SK-N-SH (cell line): ENCODE measurements around the gene BUD23. TPM values are rescaled to one million over a fixed set of nuclear protein-coding genes. Genes with fewer than 3 reads are reported as not detected.

ENCODE experiments used
- CTCF ChIA-PET: fragments of 300-600, 350-600 bp; formaldehyde crosslinking; extraction: SDS; loops from one replicate; lab custom pipeline; 2021; lab: Yijun Ruan, JAX
- POLR2A ChIA-PET: fragments of 350-600 bp; sonication (Branson Sonifier 250); formaldehyde crosslinking; extraction: SDS; loops from one replicate; lab custom pipeline; 2020; ENCODE audit warnings: antibody characterized with exemption, inconsistent platforms; lab: Yijun Ruan, JAX
- DNase-seq: peaks from one replicate; pipeline ENCODE4 v3.0.0; 2012
- H2AFZ ChIP-seq: fragments of 200-600 bp; sonication (generic); 2 replicates; pipeline ENCODE4 v1.8.1; 2016; ENCODE audit warnings: antibody characterized with exemption, mild to moderate bottlenecking, low read depth
- H3F3A ChIP-seq: fragments of 200-600 bp; sonication (generic); replicated peaks from 2 replicates; pipeline ENCODE3; 2016; ENCODE audit warnings: antibody characterized with exemption, mild to moderate bottlenecking; ENCODE audit not compliant: insufficient read depth
- H3K27ac ChIP-seq, 2 experiments: fragments of 200-500 bp in 1 of 2; fragments of 200-600 bp in 1 of 2; sonication (Bioruptor generic) in 1 of 2; sonication (generic), shearing (Covaris generic) in 1 of 2; 2 replicates each; pipeline versions ENCODE4 v1.5.1 to v1.6.1; 2014 to 2016; ENCODE audit warnings: low read depth in 2 of 2, inconsistent platforms in 1 of 2, low read length in 1 of 2, mild to moderate bottlenecking in 1 of 2, mixed read lengths in 1 of 2
- H3K27me3 ChIP-seq: fragments of 200-600 bp; sonication (generic), shearing (Covaris generic); 2 replicates; pipeline ENCODE4 v1.6.1; 2016; ENCODE audit warnings: mixed run types; ENCODE audit not compliant: insufficient read depth
- H3K36me3 ChIP-seq, 2 experiments: fragments of 200-500 bp in 1 of 2; fragments of 200-600 bp in 1 of 2; sonication (Bioruptor generic) in 1 of 2; sonication (generic) in 1 of 2; replicated peaks in 1 of 2; 2 replicates each; pipeline versions ENCODE3 to v1.5.1; 2014 to 2016; ENCODE audit warnings: low read length in 1 of 2, mild to moderate bottlenecking in 1 of 2; ENCODE audit not compliant: insufficient read depth in 2 of 2, control insufficient read depth in 1 of 2
- H3K4me1 ChIP-seq, 2 experiments: fragments of 200-500 bp in 1 of 2; fragments of 200-600 bp in 1 of 2; sonication (Bioruptor generic) in 1 of 2; sonication (generic), shearing (Covaris generic) in 1 of 2; 2 replicates each; pipeline versions ENCODE4 v1.5.1 to v1.6.1; 2014 to 2016; ENCODE audit warnings: low read depth in 1 of 2, low read length in 1 of 2, mixed run types in 1 of 2; ENCODE audit not compliant: insufficient read depth in 2 of 2, control insufficient read depth in 1 of 2
- H3K4me2 ChIP-seq: fragments of 200-600 bp; sonication (generic), shearing (Covaris generic); 2 replicates; pipeline ENCODE4 v1.6.1; 2017; ENCODE audit warnings: mixed run types
- H3K4me3 ChIP-seq, 2 experiments: fragments of 200-500 bp in 1 of 2; fragments of 200-600 bp in 1 of 2; sonication (Bioruptor generic) in 1 of 2; sonication (generic), shearing (Covaris generic) in 1 of 2; 2 replicates each; pipeline versions ENCODE4 v1.5.1 to v1.8.1; 2014 to 2016; ENCODE audit warnings: low read depth in 2 of 2, inconsistent platforms in 1 of 2, low read length in 1 of 2, mild to moderate bottlenecking in 1 of 2, mixed read lengths in 1 of 2, moderate library complexity in 1 of 2
- H3K79me2 ChIP-seq: fragments of 200-600 bp; sonication (generic); 2 replicates; pipeline ENCODE4 v1.8.1; 2017; ENCODE audit warnings: mild to moderate bottlenecking; ENCODE audit not compliant: insufficient read depth
- H3K9ac ChIP-seq: fragments of 200-600 bp; sonication (generic); 2 replicates; pipeline ENCODE4 v1.6.1; 2017; ENCODE audit warnings: mixed run types
- H3K9me2 ChIP-seq: fragments of 200-600 bp; sonication (generic); 2 replicates; pipeline ENCODE4 v1.6.1; 2017; ENCODE audit warnings: mixed run types
- H3K9me3 ChIP-seq: fragments of 200-600 bp; sonication (generic); 2 replicates; pipeline ENCODE4 v1.6.1; 2017; ENCODE audit warnings: mixed run types, mild to moderate bottlenecking, moderate library complexity
- H4K20me1 ChIP-seq: fragments of 200-600 bp; sonication (generic); 2 replicates; pipeline ENCODE4 v1.6.1; 2017; ENCODE audit warnings: mild to moderate bottlenecking, mixed run types; ENCODE audit not compliant: insufficient read depth
- CHD2 ChIP-seq: fragments of 150-350 bp; IDR thresholded peaks from 2 replicates; pipeline ENCODE4 v1.6.1; 2018; ENCODE audit warnings: low read length; ENCODE audit not compliant: partially characterized antibody
- ELF1 ChIP-seq: IDR thresholded peaks from 2 replicates; pipeline ENCODE4 v1.4.0; 2012
- FOXJ3 ChIP-seq: sonication (generic); formaldehyde crosslinking; IDR thresholded peaks from 2 replicates; pipeline ENCODE4 v1.5.1; 2020; ENCODE audit warnings: mild to moderate bottlenecking, missing genetic modification reagents
- FOXM1 ChIP-seq: IDR thresholded peaks from 2 replicates; pipeline ENCODE4 v1.4.0; 2012; ENCODE audit warnings: low read depth, mild to moderate bottlenecking
- GATA2 ChIP-seq: sonication (generic); formaldehyde crosslinking; IDR thresholded peaks from 2 replicates; pipeline ENCODE4 v1.5.0; 2020; ENCODE audit warnings: mild to moderate bottlenecking, missing genetic modification reagents
- MEF2A ChIP-seq: IDR thresholded peaks from 2 replicates; pipeline ENCODE4 v1.4.0; 2012; ENCODE audit warnings: low read depth, borderline replicate concordance
- MXI1 ChIP-seq: IDR thresholded peaks from 2 replicates; pipeline ENCODE4 v1.6.1; 2012; ENCODE audit warnings: mild to moderate bottlenecking, low read depth, low read length, improper control_type of control experiment
- NFIC ChIP-seq: IDR thresholded peaks from 2 replicates; pipeline ENCODE4 v1.4.0; 2012; ENCODE audit warnings: borderline replicate concordance
- NRF1 ChIP-seq: IDR thresholded peaks from 2 replicates; pipeline ENCODE4 v1.6.1; 2012; ENCODE audit warnings: low read depth, mild to moderate bottlenecking, low read length
- POLR2AphosphoS5 ChIP-seq: IDR thresholded peaks from 2 replicates; pipeline ENCODE4 v1.6.1; 2012; ENCODE audit warnings: low read depth, low read length
- RCOR1 ChIP-seq: fragments of 150-350 bp; IDR thresholded peaks from 2 replicates; pipeline ENCODE4 v1.6.1; 2017; ENCODE audit warnings: antibody characterized with exemption, low read length
- RXRA ChIP-seq: IDR thresholded peaks from 2 replicates; pipeline ENCODE4 v1.4.0; 2012; ENCODE audit warnings: low read depth, mild to moderate bottlenecking, borderline replicate concordance
- SIN3A ChIP-seq: IDR thresholded peaks from 2 replicates; pipeline ENCODE4 v1.6.1; 2012; ENCODE audit warnings: low read depth, mild to moderate bottlenecking, low read length, moderate library complexity, borderline replicate concordance
- SMC3 ChIP-seq: IDR thresholded peaks from 2 replicates; pipeline ENCODE4 v1.6.1; 2012; ENCODE audit warnings: low read depth, low read length, improper control_type of control experiment
- TCF12 ChIP-seq: IDR thresholded peaks from 2 replicates; pipeline ENCODE4 v1.4.0; 2012
- TEAD4 ChIP-seq: IDR thresholded peaks from 2 replicates; pipeline ENCODE4 v1.4.0; 2012; ENCODE audit warnings: mild to moderate bottlenecking, borderline replicate concordance; ENCODE audit not compliant: insufficient read depth
- WGBS: methylation state at CpG from one replicate; pipeline ENCODE4 v1.1.6; 2017; ENCODE audit warnings: low lambda C conversion rate; 5-methylcytosine and 5-hydroxymethylcytosine counted together
- polyA plus RNA-seq, 3 experiments: library from polyadenylated mRNA; depleted of rRNA; stranded (reverse); fragments of >200 nt; gene quantifications; 2 replicates each; pipeline ENCODE4 v1.2.3, GENCODE V29; 2012
- TF ChIP-seq, protein P1 (sequence below): IDR thresholded peaks from 2 replicates; pipeline ENCODE4 v1.4.0; 2012; ENCODE audit warnings: low read depth, borderline replicate concordance
- TF ChIP-seq, protein P2 (sequence below): IDR thresholded peaks from 2 replicates; pipeline ENCODE4 v1.4.0; 2012; ENCODE audit warnings: low read depth, borderline replicate concordance
- TF ChIP-seq, protein P3 (sequence below): fragments of 150-350 bp; IDR thresholded peaks from 2 replicates; pipeline ENCODE4 v1.6.1; 2017; ENCODE audit warnings: antibody characterized with exemption, low read length, low read depth, borderline replicate concordance
- TF ChIP-seq, protein P4 (sequence below): fragments of 200-600 bp; sonication (generic); IDR thresholded peaks from 2 replicates; pipeline ENCODE4 v1.6.1; 2017; ENCODE audit warnings: antibody characterized with exemption, mild to moderate bottlenecking, moderate library complexity
- TF ChIP-seq, protein P5 (sequence below): IDR thresholded peaks from 2 replicates; pipeline ENCODE4; 2012

BUD23 gene
- polyA plus RNA-seq, 1 of the 3 experiments (the other 2 are of a cell fraction) = 206 TPM

DNA sequence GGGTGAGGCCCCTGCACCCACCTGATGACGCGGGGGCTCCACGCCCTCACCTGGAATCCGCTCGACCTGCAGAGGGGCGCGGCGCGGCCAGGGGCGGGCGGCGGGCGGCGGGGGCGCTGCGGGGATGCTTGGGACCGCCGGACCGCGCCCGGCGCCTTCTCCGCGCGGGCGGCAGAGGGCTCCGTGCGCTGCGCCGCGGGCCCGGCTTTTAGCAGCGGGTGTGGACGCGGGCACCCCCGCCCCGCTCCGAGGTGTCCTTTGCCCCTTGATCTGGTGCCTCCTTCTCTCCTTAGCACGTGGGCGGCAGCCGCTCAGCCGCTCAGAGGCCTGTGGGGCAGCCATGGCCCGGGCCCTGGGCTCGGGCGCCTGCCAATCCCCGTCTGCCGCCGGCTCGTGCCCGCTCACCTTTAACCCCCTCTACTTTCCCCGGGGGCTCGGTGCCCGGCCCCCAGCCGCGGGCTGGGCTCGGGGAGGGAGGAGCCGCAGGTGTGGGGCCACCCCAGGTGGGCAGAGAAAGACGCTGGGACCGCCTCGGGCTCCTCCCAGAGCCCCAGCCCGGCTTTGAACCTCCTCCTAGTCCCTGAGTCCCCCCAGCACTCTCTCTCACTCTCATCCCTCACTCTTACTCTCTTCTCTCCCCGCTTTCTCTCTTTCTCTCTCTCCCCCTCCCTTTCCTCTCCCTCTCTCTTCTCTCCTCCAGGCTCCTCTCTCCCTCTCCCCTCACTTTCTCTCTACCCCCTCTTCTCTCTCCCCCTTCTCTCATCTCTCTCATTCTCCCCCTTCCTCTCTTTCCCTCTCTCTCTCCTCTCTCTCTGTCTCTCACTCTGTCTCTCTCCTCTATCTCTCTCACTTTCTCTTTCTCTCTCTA is 35.4 kb upstream of the BUD23 start (continued):
- no peak for TF ChIP-seq MEF2A
- TF ChIP-seq, protein P1, sequence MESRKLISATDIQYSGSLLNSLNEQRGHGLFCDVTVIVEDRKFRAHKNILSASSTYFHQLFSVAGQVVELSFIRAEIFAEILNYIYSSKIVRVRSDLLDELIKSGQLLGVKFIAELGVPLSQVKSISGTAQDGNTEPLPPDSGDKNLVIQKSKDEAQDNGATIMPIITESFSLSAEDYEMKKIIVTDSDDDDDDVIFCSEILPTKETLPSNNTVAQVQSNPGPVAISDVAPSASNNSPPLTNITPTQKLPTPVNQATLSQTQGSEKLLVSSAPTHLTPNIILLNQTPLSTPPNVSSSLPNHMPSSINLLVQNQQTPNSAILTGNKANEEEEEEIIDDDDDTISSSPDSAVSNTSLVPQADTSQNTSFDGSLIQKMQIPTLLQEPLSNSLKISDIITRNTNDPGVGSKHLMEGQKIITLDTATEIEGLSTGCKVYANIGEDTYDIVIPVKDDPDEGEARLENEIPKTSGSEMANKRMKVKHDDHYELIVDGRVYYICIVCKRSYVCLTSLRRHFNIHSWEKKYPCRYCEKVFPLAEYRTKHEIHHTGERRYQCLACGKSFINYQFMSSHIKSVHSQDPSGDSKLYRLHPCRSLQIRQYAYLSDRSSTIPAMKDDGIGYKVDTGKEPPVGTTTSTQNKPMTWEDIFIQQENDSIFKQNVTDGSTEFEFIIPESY = no peak
- TF ChIP-seq NRF1 = no peak
- no peak for TF ChIP-seq POLR2AphosphoS5
- TF ChIP-seq, protein P2, sequence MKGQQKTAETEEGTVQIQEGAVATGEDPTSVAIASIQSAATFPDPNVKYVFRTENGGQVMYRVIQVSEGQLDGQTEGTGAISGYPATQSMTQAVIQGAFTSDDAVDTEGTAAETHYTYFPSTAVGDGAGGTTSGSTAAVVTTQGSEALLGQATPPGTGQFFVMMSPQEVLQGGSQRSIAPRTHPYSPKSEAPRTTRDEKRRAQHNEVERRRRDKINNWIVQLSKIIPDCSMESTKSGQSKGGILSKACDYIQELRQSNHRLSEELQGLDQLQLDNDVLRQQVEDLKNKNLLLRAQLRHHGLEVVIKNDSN = no peak
- TF ChIP-seq RCOR1 = no peak
- TF ChIP-seq SIN3A = no peak

DNA sequence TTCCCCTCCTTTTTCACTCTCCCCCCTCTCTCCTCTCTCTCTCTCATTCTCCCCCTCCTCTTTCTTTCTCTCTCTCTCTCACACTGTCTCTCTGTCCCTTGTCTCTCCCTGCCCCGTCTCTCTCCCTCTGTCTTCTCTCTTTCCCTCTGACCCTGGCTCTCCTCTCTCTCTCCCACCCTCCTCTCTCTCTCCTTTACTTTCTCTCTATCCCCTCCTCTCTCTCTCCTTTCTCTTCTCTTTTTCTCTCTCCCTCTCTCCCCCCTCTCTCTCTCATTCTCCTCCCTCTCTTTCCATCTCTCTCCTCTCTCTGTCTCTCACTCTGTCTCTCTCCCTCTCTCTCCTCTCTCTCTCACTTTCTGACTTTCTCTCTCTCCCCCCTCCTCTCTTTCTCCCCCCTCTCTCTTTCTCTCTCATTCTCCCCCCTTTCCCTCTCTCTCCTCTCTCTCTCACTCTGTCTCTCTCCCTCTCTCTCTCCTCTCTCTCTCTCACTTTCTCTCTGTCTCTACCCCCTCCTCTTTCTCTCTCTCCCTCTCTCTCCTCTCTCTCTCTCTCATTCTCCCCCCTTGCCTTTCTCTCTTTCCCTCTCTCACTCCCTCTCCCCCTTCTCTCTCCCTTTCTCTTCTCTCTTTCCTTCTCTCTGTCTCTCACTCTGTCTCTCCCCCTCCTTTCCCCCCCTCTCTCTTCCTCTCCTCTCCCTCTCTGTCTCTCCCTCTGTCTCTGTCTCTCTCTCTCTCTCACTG is 34.6 kb upstream of the BUD23 start:
- Histone ChIP-seq H3K9me3 (no peaks in the 10 kb centered on the region), H3K4me3 (no peak overlapping the region), H3K4me2 (no peak overlapping the region), H3F3A (peaks cover 13% of the 10 kb centered on the region), H3K9me2 (no peaks in the 10 kb centered on the region), H3K4me1 (peaks cover 0 to 2% of the 10 kb centered on the region in 2 experiments; a peak in 1 of 4 replicates), H3K27ac (no peak overlapping the region), H3K79me2 (no peaks in the 10 kb centered on the region), H3K36me3 (no peaks in the 10 kb centered on the region), H4K20me1 (no peaks in the 10 kb centered on the region), H3K9ac (no peak overlapping the region), H3K27me3 (peaks cover 93% of the 10 kb centered on the region), H2AFZ (no peak overlapping the region)
- 40% methylated on average over 1 of the region's 1 CpG for WGBS
- no peak for DNase-seq
- CTCF ChIA-PET = interaction anchor here (1.5 kb wide), 1 partner anchor 42 kb away, joined by 6 read pairs; no protein-coding TSS in a partner anchor
- POLR2A ChIA-PET = no interaction called here
- TF ChIP-seq TCF12 = no peak
- no peak for TF ChIP-seq MXI1
- TF ChIP-seq RXRA = no peak
- TF ChIP-seq, protein P3, sequence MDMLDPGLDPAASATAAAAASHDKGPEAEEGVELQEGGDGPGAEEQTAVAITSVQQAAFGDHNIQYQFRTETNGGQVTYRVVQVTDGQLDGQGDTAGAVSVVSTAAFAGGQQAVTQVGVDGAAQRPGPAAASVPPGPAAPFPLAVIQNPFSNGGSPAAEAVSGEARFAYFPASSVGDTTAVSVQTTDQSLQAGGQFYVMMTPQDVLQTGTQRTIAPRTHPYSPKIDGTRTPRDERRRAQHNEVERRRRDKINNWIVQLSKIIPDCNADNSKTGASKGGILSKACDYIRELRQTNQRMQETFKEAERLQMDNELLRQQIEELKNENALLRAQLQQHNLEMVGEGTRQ = no peak
- TF ChIP-seq SMC3 = no peak
- TF ChIP-seq, protein P4, sequence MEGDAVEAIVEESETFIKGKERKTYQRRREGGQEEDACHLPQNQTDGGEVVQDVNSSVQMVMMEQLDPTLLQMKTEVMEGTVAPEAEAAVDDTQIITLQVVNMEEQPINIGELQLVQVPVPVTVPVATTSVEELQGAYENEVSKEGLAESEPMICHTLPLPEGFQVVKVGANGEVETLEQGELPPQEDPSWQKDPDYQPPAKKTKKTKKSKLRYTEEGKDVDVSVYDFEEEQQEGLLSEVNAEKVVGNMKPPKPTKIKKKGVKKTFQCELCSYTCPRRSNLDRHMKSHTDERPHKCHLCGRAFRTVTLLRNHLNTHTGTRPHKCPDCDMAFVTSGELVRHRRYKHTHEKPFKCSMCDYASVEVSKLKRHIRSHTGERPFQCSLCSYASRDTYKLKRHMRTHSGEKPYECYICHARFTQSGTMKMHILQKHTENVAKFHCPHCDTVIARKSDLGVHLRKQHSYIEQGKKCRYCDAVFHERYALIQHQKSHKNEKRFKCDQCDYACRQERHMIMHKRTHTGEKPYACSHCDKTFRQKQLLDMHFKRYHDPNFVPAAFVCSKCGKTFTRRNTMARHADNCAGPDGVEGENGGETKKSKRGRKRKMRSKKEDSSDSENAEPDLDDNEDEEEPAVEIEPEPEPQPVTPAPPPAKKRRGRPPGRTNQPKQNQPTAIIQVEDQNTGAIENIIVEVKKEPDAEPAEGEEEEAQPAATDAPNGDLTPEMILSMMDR = no peak
- no peak for TF ChIP-seq GATA2 (CRISPR knock-in tag)
- TF ChIP-seq CHD2 = no peak
- TF ChIP-seq FOXJ3 (CRISPR knock-in tag) = no peak
- TF ChIP-seq NFIC = no peak
- TF ChIP-seq, protein P5, sequence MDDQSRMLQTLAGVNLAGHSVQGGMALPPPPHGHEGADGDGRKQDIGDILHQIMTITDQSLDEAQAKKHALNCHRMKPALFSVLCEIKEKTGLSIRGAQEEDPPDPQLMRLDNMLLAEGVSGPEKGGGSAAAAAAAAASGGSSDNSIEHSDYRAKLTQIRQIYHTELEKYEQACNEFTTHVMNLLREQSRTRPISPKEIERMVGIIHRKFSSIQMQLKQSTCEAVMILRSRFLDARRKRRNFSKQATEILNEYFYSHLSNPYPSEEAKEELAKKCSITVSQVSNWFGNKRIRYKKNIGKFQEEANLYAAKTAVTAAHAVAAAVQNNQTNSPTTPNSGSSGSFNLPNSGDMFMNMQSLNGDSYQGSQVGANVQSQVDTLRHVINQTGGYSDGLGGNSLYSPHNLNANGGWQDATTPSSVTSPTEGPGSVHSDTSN = no peak
- no peak for TF ChIP-seq TEAD4
- TF ChIP-seq SIN3A = no peak
- no peak for TF ChIP-seq MEF2A
- TF ChIP-seq, protein P2 = no peak
- TF ChIP-seq FOXM1 = no peak
- TF ChIP-seq ELF1 = no peak
